Measurements from ENCODE around the gene PRR15L. TPM values are rescaled to one million over a fixed set of nuclear protein-coding genes. Genes with fewer than 3 reads are reported as not detected.

Gene PRR15L
- 0.12 to 0.22 TPM (median 0.15 TPM) in 3 of 5 replicates, not detected in the others for total RNA-seq (2022; extraction: Qiagen RNA extraction; ENCODE audit: low read depth)

GRCh38 chr17:47957591-47958490, at the start of gene PRR15L:
Gene PRR15L, minus strand, starts transcription at chr17:47957883. Its CDS starts 4,649 bp downstream, at chr17:47953234.

GRCh38 chr17:47970725-47971499, 13.2 kb upstream of the PRR15L start, which contains the start of gene CDK5RAP3:
Gene CDK5RAP3, plus strand, starts transcription at chr17:47971113. Its CDS starts 34 bp downstream, at chr17:47971147.

GRCh38 chr17:47941246-47942095, 16.2 kb downstream of the PRR15L start, which contains the start of gene PNPO:
Gene PNPO, plus strand, starts transcription at chr17:47941571. Its CDS starts 105 bp downstream, at chr17:47941676.

Other genes with a start within 250 kb of the PRR15L start
- 0.03 to 0.09 TPM (median 0.06 TPM) in 4 of 5 replicates, not detected in the other for gene TBX21, start 224.6 kb downstream of the PRR15L start, total RNA-seq (2022; extraction: Qiagen RNA extraction; ENCODE audit: low read depth)
- gene OSBPL7, start 136.1 kb downstream of the PRR15L start, total RNA-seq (2022; extraction: Qiagen RNA extraction; ENCODE audit: low read depth), result 5.9 to 9.7 TPM (median 9.4 TPM) in 5 replicates
- gene MRPL10, start 126.3 kb downstream of the PRR15L start, total RNA-seq (2022; extraction: Qiagen RNA extraction; ENCODE audit: low read depth), result 87.5 to 115 TPM (median 92.6 TPM) in 5 replicates
- 2.8 to 3.6 TPM (median 3.5 TPM) in 5 replicates for gene LRRC46, start 126.2 kb downstream of the PRR15L start, total RNA-seq (2022; extraction: Qiagen RNA extraction; ENCODE audit: low read depth)
- gene SCRN2, start 116.6 kb downstream of the PRR15L start, total RNA-seq (2022; extraction: Qiagen RNA extraction; ENCODE audit: low read depth), result 34.5 to 37.8 TPM (median 34.8 TPM) in 5 replicates
- 2.8 to 3.1 TPM (median 2.8 TPM) in 5 replicates for gene SP6, start 106.7 kb downstream of the PRR15L start, total RNA-seq (2022; extraction: Qiagen RNA extraction; ENCODE audit: low read depth)
- 17.4 to 21.7 TPM (median 18.0 TPM) in 5 replicates for gene SP2, start 61.6 kb downstream of the PRR15L start, total RNA-seq (2022; extraction: Qiagen RNA extraction; ENCODE audit: low read depth)
- 17.6 to 22.8 TPM (median 22.4 TPM) in 5 replicates for gene PNPO, start 16.3 kb downstream of the PRR15L start, total RNA-seq (2022; extraction: Qiagen RNA extraction; ENCODE audit: low read depth)
- 95.8 to 108 TPM (median 106 TPM) in 5 replicates for gene CDK5RAP3, start 13.2 kb upstream of the PRR15L start, total RNA-seq (2022; extraction: Qiagen RNA extraction; ENCODE audit: low read depth)
- gene COPZ2, start 79.9 kb upstream of the PRR15L start, total RNA-seq (2022; extraction: Qiagen RNA extraction; ENCODE audit: low read depth), result 12.8 to 16.0 TPM (median 14.9 TPM) in 5 replicates
- 105 to 121 TPM (median 111 TPM) in 5 replicates for gene NFE2L1, start 90.5 kb upstream of the PRR15L start, total RNA-seq (2022; extraction: Qiagen RNA extraction; ENCODE audit: low read depth)
- gene CBX1, start 143.6 kb upstream of the PRR15L start, total RNA-seq (2022; extraction: Qiagen RNA extraction; ENCODE audit: low read depth), result 83.7 to 106 TPM (median 91.4 TPM) in 5 replicates
- gene SNX11, start 149.9 kb upstream of the PRR15L start, total RNA-seq (2022; extraction: Qiagen RNA extraction; ENCODE audit: low read depth), result 25.8 to 29.6 TPM (median 28.0 TPM) in 5 replicates

Data from A549 treated with DMSO at 1 μM for 4 hours (cell line).